SK-N-SH (cell line): ENCODE results near the gene LRRC42. TPM values are rescaled to one million over a fixed set of nuclear protein-coding genes. Genes with fewer than 3 reads are reported as not detected.

Experiments
- CTCF ChIA-PET: fragments of 300-600, 350-600 bp; formaldehyde crosslinking; extraction: SDS; loops from one replicate; lab custom pipeline; 2021; lab: Yijun Ruan, JAX
- POLR2A ChIA-PET: fragments of 350-600 bp; sonication (Branson Sonifier 250); formaldehyde crosslinking; extraction: SDS; loops from one replicate; lab custom pipeline; 2020; ENCODE audit warnings: antibody characterized with exemption, inconsistent platforms; lab: Yijun Ruan, JAX
- DNase-seq: peaks from one replicate; pipeline ENCODE4 v3.0.0; 2012
- H2AFZ ChIP-seq: fragments of 200-600 bp; sonication (generic); 2 replicates; pipeline ENCODE4 v1.8.1; 2016; ENCODE audit warnings: antibody characterized with exemption, mild to moderate bottlenecking, low read depth
- H3F3A ChIP-seq: fragments of 200-600 bp; sonication (generic); replicated peaks from 2 replicates; pipeline ENCODE3; 2016; ENCODE audit warnings: antibody characterized with exemption, mild to moderate bottlenecking; ENCODE audit not compliant: insufficient read depth
- H3K27ac ChIP-seq, 2 experiments: fragments of 200-500 bp in 1 of 2; fragments of 200-600 bp in 1 of 2; sonication (Bioruptor generic) in 1 of 2; sonication (generic), shearing (Covaris generic) in 1 of 2; 2 replicates each; pipeline versions ENCODE4 v1.5.1 to v1.6.1; 2014 to 2016; ENCODE audit warnings: low read depth in 2 of 2, inconsistent platforms in 1 of 2, low read length in 1 of 2, mild to moderate bottlenecking in 1 of 2, mixed read lengths in 1 of 2
- H3K27me3 ChIP-seq: fragments of 200-600 bp; sonication (generic), shearing (Covaris generic); 2 replicates; pipeline ENCODE4 v1.6.1; 2016; ENCODE audit warnings: mixed run types; ENCODE audit not compliant: insufficient read depth
- H3K36me3 ChIP-seq, 2 experiments: fragments of 200-500 bp in 1 of 2; fragments of 200-600 bp in 1 of 2; sonication (Bioruptor generic) in 1 of 2; sonication (generic) in 1 of 2; replicated peaks in 1 of 2; 2 replicates each; pipeline versions ENCODE3 to v1.5.1; 2014 to 2016; ENCODE audit warnings: low read length in 1 of 2, mild to moderate bottlenecking in 1 of 2; ENCODE audit not compliant: insufficient read depth in 2 of 2, control insufficient read depth in 1 of 2
- H3K4me1 ChIP-seq, 2 experiments: fragments of 200-500 bp in 1 of 2; fragments of 200-600 bp in 1 of 2; sonication (Bioruptor generic) in 1 of 2; sonication (generic), shearing (Covaris generic) in 1 of 2; 2 replicates each; pipeline versions ENCODE4 v1.5.1 to v1.6.1; 2014 to 2016; ENCODE audit warnings: low read depth in 1 of 2, low read length in 1 of 2, mixed run types in 1 of 2; ENCODE audit not compliant: insufficient read depth in 2 of 2, control insufficient read depth in 1 of 2
- H3K4me2 ChIP-seq: fragments of 200-600 bp; sonication (generic), shearing (Covaris generic); 2 replicates; pipeline ENCODE4 v1.6.1; 2017; ENCODE audit warnings: mixed run types
- H3K4me3 ChIP-seq, 2 experiments: fragments of 200-500 bp in 1 of 2; fragments of 200-600 bp in 1 of 2; sonication (Bioruptor generic) in 1 of 2; sonication (generic), shearing (Covaris generic) in 1 of 2; 2 replicates each; pipeline versions ENCODE4 v1.5.1 to v1.8.1; 2014 to 2016; ENCODE audit warnings: low read depth in 2 of 2, inconsistent platforms in 1 of 2, low read length in 1 of 2, mild to moderate bottlenecking in 1 of 2, mixed read lengths in 1 of 2, moderate library complexity in 1 of 2
- H3K79me2 ChIP-seq: fragments of 200-600 bp; sonication (generic); 2 replicates; pipeline ENCODE4 v1.8.1; 2017; ENCODE audit warnings: mild to moderate bottlenecking; ENCODE audit not compliant: insufficient read depth
- H3K9ac ChIP-seq: fragments of 200-600 bp; sonication (generic); 2 replicates; pipeline ENCODE4 v1.6.1; 2017; ENCODE audit warnings: mixed run types
- H3K9me2 ChIP-seq: fragments of 200-600 bp; sonication (generic); 2 replicates; pipeline ENCODE4 v1.6.1; 2017; ENCODE audit warnings: mixed run types
- H3K9me3 ChIP-seq: fragments of 200-600 bp; sonication (generic); 2 replicates; pipeline ENCODE4 v1.6.1; 2017; ENCODE audit warnings: mixed run types, mild to moderate bottlenecking, moderate library complexity
- H4K20me1 ChIP-seq: fragments of 200-600 bp; sonication (generic); 2 replicates; pipeline ENCODE4 v1.6.1; 2017; ENCODE audit warnings: mild to moderate bottlenecking, mixed run types; ENCODE audit not compliant: insufficient read depth
- CHD2 ChIP-seq: fragments of 150-350 bp; IDR thresholded peaks from 2 replicates; pipeline ENCODE4 v1.6.1; 2018; ENCODE audit warnings: low read length; ENCODE audit not compliant: partially characterized antibody
- ELF1 ChIP-seq: IDR thresholded peaks from 2 replicates; pipeline ENCODE4 v1.4.0; 2012
- EP300 ChIP-seq, 2 experiments: IDR thresholded peaks; 2 replicates each; pipeline versions ENCODE4 v1.4.0 to v1.6.1; 2012; ENCODE audit warnings: borderline replicate concordance in 1 of 2, low read depth in 1 of 2, low read length in 1 of 2
- FOXM1 ChIP-seq: IDR thresholded peaks from 2 replicates; pipeline ENCODE4 v1.4.0; 2012; ENCODE audit warnings: low read depth, mild to moderate bottlenecking
- GATA2 ChIP-seq: sonication (generic); formaldehyde crosslinking; IDR thresholded peaks from 2 replicates; pipeline ENCODE4 v1.5.0; 2020; ENCODE audit warnings: mild to moderate bottlenecking, missing genetic modification reagents
- JUND ChIP-seq: IDR thresholded peaks from 2 replicates; pipeline ENCODE4 v1.4.0; 2012
- MEF2A ChIP-seq: IDR thresholded peaks from 2 replicates; pipeline ENCODE4 v1.4.0; 2012; ENCODE audit warnings: low read depth, borderline replicate concordance
- NFIC ChIP-seq: IDR thresholded peaks from 2 replicates; pipeline ENCODE4 v1.4.0; 2012; ENCODE audit warnings: borderline replicate concordance
- NRF1 ChIP-seq: IDR thresholded peaks from 2 replicates; pipeline ENCODE4 v1.6.1; 2012; ENCODE audit warnings: low read depth, mild to moderate bottlenecking, low read length
- RCOR1 ChIP-seq: fragments of 150-350 bp; IDR thresholded peaks from 2 replicates; pipeline ENCODE4 v1.6.1; 2017; ENCODE audit warnings: antibody characterized with exemption, low read length
- RFX5 ChIP-seq: IDR thresholded peaks from 2 replicates; pipeline ENCODE4 v1.6.1; 2012; ENCODE audit warnings: mild to moderate bottlenecking, improper control_type of control experiment, low read length
- TAF1 ChIP-seq: IDR thresholded peaks from 2 replicates; pipeline ENCODE4 v1.6.1; 2012; ENCODE audit warnings: low read depth, mild to moderate bottlenecking, low read length, moderate library complexity, borderline replicate concordance
- TEAD4 ChIP-seq: IDR thresholded peaks from 2 replicates; pipeline ENCODE4 v1.4.0; 2012; ENCODE audit warnings: mild to moderate bottlenecking, borderline replicate concordance; ENCODE audit not compliant: insufficient read depth
- WGBS: methylation state at CpG from one replicate; pipeline ENCODE4 v1.1.6; 2017; ENCODE audit warnings: low lambda C conversion rate; 5-methylcytosine and 5-hydroxymethylcytosine counted together
- polyA plus RNA-seq, 3 experiments: library from polyadenylated mRNA; depleted of rRNA; stranded (reverse); fragments of >200 nt; gene quantifications; 2 replicates each; pipeline ENCODE4 v1.2.3, GENCODE V29; 2012
- TF ChIP-seq, protein P1 (sequence below): fragments of 150-350 bp; IDR thresholded peaks from 2 replicates; pipeline ENCODE4 v1.6.1; 2017; ENCODE audit warnings: antibody characterized with exemption, low read length, low read depth, borderline replicate concordance
- TF ChIP-seq, protein P2 (sequence below): IDR thresholded peaks from 2 replicates; pipeline ENCODE4; 2012
- TF ChIP-seq, protein P3 (sequence below): IDR thresholded peaks from 2 replicates; pipeline ENCODE4 v1.4.0; 2012; ENCODE audit warnings: low read depth, borderline replicate concordance
- TF ChIP-seq, protein P4 (sequence below): fragments of 150-350 bp; IDR thresholded peaks from 2 replicates; pipeline ENCODE4 v1.6.1; 2016; ENCODE audit warnings: mild to moderate bottlenecking, low read depth, low read length
- TF ChIP-seq, protein P5 (sequence below): IDR thresholded peaks from 2 replicates; pipeline ENCODE4 v1.4.0; 2012; ENCODE audit warnings: low read depth

LRRC42 gene
- polyA plus RNA-seq, 1 of the 3 experiments (the other 2 are of a cell fraction): 35.0 TPM

DNA sequence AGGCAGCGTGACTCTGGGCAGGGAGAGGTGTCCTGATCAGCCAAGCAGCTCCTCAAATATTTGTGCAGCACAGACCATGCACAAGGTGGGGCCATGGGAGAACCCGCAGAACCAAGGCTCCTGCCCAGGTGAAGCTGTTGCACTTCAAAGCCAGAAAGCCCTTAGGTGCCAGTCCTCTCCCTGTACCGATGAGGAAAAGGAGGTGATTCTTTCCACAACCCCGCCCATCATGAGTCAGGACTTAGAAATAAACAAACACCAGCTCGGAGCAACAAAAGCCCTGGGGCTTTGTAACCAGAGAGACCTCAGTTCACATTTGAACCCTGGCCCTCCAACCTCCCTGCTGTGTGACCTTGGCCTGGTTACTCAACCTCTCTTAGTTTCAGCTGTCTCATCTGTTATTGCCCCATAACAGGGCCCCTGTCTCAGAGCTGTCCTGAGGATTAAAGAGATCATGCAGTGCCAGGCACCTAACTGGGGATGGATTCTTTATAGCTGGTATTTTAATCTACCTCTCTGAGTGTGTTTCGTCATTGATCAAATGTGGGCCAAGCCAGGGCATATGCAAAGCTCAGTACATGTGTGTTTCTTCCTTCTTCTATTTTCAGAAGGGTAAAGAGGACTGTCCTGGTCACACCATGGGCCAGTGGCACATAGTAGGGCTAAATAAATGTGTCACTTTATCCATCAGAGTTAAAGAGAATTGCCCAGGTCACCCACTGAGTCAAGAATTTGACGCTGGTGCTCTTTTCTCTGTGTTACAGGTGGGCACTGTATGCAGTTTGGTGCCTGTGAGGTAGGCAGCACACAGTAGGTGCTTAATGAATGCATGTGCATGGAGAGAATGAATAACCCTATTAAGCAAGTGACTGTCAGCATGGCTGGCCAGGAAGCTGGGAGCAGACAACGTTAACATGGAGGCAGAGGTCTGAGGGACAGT is 70.5 kb downstream of the LRRC42 start:
- CTCF ChIA-PET: interaction anchor here (0.7 to 1.1 kb wide), 3 partner anchors 13 to 34 kb away, joined by 3 read pairs; no protein-coding TSS in a partner anchor
- WGBS: 60% methylated on average over 6 of the region's 8 CpGs
- POLR2A ChIA-PET: no interaction called here

More for the DNA sequence above, 70.5 kb downstream of the LRRC42 start:
- no peaks in the 10 kb centered on the region for H3F3A ChIP-seq
- peaks cover 0 to 3% of the 10 kb centered on the region in 2 experiments; a peak in 1 of 4 replicates for H3K4me1 ChIP-seq
- no peak overlapping the region for H3K4me2 ChIP-seq
- H2AFZ ChIP-seq: no peak overlapping the region
- no peak overlapping the region for H3K9ac ChIP-seq
- no peak overlapping the region for H3K4me3 ChIP-seq
- H4K20me1 ChIP-seq: no peaks in the 10 kb centered on the region
- H3K79me2 ChIP-seq: no peaks in the 10 kb centered on the region
- DNase-seq: peak; percentile 17
- H3K27me3 ChIP-seq: peaks cover 12% of the 10 kb centered on the region; the same call in 1 of the 2 replicates
- no peaks in the 10 kb centered on the region for H3K36me3 ChIP-seq
- TF ChIP-seq MEF2A: no peak
- no peak for TF ChIP-seq FOXM1
- TF ChIP-seq NFIC: no peak
- no peak for TF ChIP-seq GATA2
- no peak for TF ChIP-seq JUND
- no peak for TF ChIP-seq RFX5
- TF ChIP-seq, protein P1, sequence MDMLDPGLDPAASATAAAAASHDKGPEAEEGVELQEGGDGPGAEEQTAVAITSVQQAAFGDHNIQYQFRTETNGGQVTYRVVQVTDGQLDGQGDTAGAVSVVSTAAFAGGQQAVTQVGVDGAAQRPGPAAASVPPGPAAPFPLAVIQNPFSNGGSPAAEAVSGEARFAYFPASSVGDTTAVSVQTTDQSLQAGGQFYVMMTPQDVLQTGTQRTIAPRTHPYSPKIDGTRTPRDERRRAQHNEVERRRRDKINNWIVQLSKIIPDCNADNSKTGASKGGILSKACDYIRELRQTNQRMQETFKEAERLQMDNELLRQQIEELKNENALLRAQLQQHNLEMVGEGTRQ: no peak
- TF ChIP-seq, protein P2, sequence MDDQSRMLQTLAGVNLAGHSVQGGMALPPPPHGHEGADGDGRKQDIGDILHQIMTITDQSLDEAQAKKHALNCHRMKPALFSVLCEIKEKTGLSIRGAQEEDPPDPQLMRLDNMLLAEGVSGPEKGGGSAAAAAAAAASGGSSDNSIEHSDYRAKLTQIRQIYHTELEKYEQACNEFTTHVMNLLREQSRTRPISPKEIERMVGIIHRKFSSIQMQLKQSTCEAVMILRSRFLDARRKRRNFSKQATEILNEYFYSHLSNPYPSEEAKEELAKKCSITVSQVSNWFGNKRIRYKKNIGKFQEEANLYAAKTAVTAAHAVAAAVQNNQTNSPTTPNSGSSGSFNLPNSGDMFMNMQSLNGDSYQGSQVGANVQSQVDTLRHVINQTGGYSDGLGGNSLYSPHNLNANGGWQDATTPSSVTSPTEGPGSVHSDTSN: no peak
- TF ChIP-seq, protein P3, sequence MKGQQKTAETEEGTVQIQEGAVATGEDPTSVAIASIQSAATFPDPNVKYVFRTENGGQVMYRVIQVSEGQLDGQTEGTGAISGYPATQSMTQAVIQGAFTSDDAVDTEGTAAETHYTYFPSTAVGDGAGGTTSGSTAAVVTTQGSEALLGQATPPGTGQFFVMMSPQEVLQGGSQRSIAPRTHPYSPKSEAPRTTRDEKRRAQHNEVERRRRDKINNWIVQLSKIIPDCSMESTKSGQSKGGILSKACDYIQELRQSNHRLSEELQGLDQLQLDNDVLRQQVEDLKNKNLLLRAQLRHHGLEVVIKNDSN: no peak
- no peak for TF ChIP-seq TEAD4
- TF ChIP-seq RCOR1: no peak
- TF ChIP-seq, protein P4, sequence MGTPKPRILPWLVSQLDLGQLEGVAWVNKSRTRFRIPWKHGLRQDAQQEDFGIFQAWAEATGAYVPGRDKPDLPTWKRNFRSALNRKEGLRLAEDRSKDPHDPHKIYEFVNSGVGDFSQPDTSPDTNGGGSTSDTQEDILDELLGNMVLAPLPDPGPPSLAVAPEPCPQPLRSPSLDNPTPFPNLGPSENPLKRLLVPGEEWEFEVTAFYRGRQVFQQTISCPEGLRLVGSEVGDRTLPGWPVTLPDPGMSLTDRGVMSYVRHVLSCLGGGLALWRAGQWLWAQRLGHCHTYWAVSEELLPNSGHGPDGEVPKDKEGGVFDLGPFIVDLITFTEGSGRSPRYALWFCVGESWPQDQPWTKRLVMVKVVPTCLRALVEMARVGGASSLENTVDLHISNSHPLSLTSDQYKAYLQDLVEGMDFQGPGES: no peak
- TF ChIP-seq CHD2: no peak
- TF ChIP-seq, protein P5, sequence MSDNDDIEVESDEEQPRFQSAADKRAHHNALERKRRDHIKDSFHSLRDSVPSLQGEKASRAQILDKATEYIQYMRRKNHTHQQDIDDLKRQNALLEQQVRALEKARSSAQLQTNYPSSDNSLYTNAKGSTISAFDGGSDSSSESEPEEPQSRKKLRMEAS: no peak
- TF ChIP-seq ELF1: no peak
- TF ChIP-seq NRF1: no peak
- no peak for TF ChIP-seq EP300 (IDR thresholded peaks at IDR 0.05; ENCODE audit: borderline replicate concordance in 1 of 2, low read depth in 1 of 2, low read length in 1 of 2)
- no peak for TF ChIP-seq TAF1
- no peaks in the 10 kb centered on the region for H3K9me2 ChIP-seq
- no peaks in the 10 kb centered on the region for H3K9me3 ChIP-seq
- H3K27ac ChIP-seq: no peak overlapping the region

Other genes with a start within 250 kb of the LRRC42 start
- 0.05 and 0.13 TPM in 2 replicates for gene GLIS1, start 207.2 kb upstream of the LRRC42 start, polyA plus RNA-seq (2012; rRNA removed)
- gene NDC1, start 108.1 kb upstream of the LRRC42 start, polyA plus RNA-seq (2012; rRNA removed): 11.5 and 14.6 TPM in 2 replicates
- 23.1 and 31.7 TPM in 2 replicates for gene YIPF1, start 56.6 kb upstream of the LRRC42 start, polyA plus RNA-seq (2012; rRNA removed)
- gene DIO1, start 52.2 kb upstream of the LRRC42 start, polyA plus RNA-seq (2012; rRNA removed): not detected in 2 replicates
- 25.7 TPM in 2 replicates for gene IFT25, start 651 bp upstream of the LRRC42 start, polyA plus RNA-seq (2012; rRNA removed)
- gene LDLRAD1, start 71.8 kb downstream of the LRRC42 start, polyA plus RNA-seq (2012; rRNA removed): not detected in 2 replicates
- gene TMEM59, start 106.9 kb downstream of the LRRC42 start, polyA plus RNA-seq (2012; rRNA removed): 249 and 314 TPM in 2 replicates
- gene TCEANC2, start 107.3 kb downstream of the LRRC42 start, polyA plus RNA-seq (2012; rRNA removed): 4.7 and 5.5 TPM in 2 replicates
- gene CDCP2, start 206.7 kb downstream of the LRRC42 start, polyA plus RNA-seq (2012; rRNA removed): not detected in 2 replicates